Stimulated activated CD4-positive, alpha-beta T cell treated with anti-CD3 and anti-CD28 coated beads, Interleukin-1b, Interleukin-23, amount 100 ng/mL, for 4 hours (primary cell): ENCODE data around the gene SOX21.

ENCODE experiments used
- DNase-seq, 2 donors: peaks; one replicate each; pipeline ENCODE4 v3.0.0-alpha.2; 2020; ENCODE audit warnings: low read depth in 2 of 2

Gene SOX21

DNA sequence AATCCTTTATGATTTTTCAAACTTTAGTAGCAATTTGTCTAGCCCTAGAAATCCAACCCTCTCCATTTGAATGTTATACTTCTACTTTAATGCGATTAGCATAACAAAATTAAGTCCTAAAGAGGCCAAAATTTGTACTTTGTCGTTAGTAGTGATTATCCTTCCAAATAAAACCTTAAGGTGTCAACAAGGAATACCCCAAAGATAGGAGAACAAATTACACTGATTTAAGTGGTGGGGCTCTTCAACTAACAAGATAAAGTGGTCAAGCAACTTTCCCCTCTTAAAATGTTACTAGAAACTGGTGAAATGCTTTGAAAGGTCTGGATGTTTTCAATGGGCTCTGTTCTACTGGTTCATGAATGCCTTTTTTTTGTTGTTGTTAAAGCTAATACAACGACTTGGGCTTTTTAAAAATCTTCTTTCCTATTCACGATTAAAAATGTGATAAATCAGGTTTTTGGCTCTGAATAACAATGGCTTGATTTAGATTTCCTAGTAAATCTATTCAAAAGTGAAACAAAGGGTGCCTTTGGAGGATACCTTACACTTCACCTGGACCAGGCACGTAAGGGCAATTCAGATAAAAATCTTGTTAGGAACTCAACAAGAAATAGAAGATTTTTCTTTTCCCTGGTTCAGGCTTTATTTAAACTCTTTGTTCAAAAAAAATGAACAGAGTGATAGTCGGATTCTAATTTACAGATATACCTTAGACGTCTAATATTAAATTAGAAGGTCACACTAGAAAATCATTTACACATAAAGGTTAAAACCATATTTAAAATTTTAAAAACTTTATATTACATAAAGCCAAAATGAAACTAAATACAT, 3.1 kb downstream of the SOX21 start:
- no peak for DNase-seq

DNA sequence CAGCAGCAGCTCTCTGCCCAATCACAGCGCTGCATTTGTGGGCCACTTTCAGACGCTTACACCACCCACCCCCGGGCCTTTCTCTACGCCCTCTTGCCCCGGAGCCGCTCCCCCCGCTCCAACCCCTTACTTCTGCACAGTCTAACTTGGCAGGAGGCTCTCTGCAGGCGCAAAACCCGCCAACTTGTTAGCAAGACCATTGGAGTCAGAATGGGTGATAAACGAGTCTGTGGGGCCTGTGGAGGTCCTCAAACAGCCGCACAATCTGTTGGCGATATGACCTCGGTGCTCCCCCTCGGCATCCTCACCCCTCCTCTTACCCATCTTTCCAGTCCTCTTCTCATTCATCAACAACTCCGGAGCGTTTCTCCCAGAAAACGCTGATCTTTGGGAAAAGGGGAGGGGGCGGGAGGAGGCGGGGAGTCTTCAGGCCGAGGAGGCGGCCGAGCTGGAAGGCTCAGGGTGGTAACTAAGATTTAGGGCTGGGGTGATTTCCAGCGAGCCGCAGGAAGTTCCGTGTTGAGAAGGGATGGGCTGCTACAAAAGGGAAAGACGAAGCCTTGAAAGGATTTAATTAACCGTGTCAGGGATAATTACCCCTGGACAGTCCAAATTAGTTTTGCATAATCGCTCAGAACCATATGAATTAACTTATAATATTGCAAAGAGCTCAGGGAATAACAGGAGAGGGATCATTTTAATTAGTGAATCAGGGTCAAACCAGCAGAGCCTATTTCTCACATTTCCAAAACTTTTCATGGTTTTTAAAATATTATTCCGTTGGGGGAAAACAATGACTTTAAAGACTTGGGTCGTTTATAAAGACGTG, 4.1 kb downstream of the SOX21 start:
- no peak for DNase-seq

DNA sequence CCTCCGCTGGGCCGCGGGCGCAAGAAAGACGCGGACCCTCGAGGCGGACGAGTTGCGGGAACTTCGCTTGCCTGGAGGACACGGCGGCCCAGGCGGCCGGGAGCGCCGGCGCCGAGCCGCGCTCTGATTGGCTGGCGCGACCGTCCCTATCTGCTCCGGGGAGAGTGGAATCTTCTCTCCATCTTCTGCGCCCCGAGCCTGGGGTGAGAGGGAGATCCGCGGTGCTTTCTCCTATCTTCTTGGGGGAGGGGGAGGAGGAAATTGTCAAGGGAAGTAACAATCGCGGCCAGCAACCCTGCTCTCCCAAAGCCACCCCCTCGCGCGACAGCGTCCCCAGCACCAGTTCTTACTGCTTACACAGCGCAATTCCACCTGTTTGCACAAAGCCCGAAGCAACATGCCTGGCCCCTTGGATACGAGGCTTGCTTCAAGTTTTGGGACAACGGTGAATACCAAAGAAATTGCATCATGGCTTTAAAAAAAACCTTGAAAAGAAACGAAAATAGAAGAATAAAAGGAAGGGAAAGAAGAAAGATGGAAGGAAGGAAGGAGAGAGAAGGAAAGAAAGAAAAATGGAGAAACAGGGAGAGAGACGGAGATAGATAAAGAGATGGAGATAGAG, 4.8 kb downstream of the SOX21 start:
- DNase-seq, result no peak

DNA sequence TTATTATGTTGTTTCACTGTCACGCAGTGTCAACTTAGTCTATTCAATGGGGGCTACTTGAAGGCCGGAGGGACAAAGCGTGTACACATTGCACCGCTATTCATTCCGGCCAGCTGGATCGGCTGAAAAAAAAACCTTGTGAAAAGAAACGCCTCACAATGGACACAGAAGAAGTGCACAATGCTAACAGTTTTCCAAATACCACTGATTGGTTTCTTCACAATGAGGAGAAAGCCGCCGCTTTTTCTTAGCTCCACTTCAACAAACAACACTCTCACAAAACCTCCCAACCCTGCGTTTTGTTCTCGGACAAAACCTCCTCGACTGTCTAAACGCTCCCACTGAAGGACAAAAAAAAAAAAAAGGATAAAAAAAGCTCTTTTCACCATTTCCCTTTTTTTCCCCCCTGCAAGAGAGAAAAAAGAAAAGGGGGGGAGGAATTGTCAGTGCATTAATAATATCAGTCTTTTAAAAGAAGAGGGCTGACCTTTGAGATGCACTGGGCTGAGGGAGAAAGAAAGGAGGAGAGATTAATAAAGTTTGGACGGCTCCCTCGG, 5.4 kb downstream of the SOX21 start:
- no peak for DNase-seq

DNA sequence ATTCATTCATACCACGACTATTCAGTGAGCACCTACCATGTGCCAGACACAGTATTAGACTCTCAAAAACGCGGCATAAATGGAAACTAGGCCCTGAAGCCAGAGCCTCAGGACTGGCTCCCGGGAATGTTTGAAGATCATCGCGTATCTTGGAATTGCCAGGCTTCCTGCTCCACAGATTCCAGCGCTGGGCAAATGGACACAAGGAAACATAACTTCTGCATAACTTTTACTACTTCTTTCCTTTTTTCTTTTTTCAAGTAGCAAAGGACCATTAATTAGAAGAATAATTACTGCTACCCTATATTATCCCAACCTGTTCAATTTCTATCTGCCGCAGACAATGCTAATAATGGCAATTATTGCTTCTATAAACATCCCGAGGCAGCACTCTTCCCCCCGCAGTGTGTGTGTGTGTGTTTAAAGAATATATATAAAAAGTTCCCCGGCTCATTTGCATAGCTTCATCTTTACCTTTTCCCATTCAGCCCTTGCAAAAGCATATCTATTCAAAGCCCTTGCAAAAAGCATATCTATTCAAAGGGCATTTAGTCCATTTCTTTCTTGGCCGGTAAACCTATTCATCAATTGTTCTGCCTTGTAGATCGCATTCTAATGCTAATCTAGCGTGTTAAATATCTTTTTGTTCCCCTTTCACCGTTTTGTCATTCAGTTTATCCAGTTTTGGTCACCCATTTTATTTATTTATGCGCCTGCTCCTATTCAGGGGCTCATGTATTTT, 6.1 kb downstream of the SOX21 start:
- DNase-seq, result no peak

DNA sequence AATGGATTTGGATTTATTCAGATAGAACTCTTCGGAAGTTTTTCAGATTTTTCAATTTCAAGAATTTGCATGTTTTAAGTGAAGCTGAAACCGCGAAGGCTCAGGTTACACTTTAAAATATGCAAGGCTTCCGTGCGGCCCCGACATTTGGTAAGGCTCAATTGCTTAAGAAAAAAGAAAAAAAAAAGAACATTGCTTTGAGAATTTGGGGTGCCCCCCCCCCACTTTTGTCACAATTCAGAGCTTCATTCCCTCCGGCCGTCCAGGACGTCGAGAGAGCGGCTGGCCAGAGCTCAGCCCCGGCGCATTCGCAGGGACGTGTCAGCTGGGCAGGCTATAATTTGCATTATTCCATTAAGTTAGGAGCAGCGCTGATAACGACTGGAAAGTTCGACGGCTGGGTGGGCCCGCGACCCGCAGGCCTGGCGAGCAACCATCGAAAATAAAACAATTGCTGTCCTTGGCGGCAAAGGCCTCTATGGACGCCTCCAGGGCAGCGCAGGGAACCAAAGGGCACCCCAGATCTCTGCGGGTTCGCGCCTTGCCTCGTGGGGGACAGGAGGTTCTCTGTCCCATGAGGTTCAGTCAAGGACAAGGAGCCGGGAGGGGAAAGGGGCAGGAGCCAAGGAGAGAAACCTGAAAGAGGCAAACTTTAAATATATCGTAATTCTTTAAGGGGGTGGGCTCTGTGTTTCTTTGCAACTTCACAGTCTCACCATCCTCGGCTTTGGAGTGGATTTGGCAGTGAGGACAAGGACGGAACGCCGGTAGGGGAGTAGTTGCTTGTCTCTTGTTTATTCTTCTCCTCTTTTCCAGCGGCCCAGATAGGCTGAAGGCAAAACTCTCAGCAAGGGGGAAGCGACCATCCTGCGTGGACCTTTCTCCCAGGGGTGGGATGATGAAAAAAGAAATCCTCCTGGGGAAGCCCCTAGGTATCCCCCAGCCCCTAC, 7.0 kb downstream of the SOX21 start:
- DNase-seq, result no peak

DNA sequence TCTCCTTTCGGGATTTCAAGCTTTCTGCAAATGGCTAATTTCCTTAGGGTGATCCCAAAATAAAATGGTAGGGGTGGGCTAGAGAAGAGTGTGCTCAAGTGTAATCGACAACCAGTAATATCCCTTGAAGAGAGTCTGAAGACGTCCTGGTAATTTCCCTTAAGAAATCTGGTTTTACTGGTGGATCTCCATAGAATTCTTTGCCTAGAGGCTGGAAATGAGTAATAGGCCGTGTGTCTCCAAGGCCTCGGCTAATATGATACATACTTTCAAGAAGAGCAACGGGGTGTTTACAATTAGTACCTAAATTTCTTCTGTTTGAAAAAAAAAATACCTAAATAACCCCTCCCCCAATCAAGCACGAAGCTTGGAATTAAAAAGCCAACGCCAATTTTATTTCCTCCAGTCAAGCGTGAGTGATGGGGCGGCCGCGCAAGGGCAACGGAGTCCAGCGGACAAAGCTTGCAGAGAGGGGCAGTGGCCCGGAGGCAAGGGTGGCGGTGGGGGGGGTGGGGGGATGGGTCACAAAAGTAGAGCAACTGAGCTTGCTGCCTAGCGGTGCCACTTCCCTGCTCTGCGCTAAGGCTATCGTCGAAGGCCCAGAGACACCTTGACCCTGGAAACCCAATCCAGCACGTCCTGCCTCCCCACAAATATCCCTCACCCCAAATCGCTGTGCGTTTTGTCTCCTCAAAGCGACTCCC, 7.8 kb downstream of the SOX21 start:
- no peak for DNase-seq

DNA sequence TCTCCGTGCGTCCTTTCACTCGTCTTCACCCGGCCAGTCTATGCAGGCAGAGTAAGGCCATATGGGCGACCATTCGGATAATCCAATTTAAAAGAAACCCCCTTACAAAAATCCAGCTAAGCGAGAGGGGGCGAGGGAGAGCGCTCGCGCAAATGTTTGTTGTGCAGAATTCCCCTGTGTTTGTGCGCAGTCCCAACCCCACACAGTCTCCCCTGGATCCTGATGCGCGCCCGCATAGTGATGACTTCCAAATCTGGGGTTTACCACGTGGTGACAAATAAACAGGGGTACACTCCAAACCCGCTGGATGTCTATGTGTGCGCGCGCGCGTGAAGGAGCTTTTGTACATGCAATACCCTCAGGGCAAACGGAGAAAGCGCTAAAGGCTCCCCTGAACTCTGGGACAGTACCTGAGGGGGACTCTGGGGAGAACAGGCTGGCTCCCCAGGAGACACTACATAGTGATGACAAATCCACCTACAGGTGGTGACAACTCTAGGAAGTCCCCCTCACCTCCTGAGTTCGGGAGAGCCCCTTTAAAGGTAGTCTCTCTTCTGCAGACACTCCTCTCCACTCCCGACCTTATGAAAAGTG, 8.5 kb downstream of the SOX21 start:
- DNase-seq, result no peak

DNA sequence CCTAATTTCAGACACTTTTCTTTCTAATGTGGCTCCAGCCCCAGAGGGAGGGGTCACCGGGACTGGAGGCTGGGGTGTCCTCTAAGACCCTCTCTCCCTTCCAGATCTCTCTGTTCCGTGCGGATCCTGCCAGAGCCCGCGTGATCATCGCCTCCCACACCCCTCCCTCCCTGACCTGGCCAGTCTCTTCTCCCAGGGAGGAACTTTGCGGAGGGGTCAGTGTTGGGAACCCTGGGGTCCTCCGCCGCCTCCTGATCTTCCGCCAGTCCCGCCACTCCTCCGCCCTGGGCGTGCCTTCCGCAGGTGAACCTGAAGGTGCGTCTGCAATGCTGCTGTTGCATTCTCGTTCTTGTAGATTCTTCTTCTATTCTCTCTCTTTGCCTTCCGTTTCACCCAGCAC, 9.1 kb downstream of the SOX21 start:
- no peak for DNase-seq

DNA sequence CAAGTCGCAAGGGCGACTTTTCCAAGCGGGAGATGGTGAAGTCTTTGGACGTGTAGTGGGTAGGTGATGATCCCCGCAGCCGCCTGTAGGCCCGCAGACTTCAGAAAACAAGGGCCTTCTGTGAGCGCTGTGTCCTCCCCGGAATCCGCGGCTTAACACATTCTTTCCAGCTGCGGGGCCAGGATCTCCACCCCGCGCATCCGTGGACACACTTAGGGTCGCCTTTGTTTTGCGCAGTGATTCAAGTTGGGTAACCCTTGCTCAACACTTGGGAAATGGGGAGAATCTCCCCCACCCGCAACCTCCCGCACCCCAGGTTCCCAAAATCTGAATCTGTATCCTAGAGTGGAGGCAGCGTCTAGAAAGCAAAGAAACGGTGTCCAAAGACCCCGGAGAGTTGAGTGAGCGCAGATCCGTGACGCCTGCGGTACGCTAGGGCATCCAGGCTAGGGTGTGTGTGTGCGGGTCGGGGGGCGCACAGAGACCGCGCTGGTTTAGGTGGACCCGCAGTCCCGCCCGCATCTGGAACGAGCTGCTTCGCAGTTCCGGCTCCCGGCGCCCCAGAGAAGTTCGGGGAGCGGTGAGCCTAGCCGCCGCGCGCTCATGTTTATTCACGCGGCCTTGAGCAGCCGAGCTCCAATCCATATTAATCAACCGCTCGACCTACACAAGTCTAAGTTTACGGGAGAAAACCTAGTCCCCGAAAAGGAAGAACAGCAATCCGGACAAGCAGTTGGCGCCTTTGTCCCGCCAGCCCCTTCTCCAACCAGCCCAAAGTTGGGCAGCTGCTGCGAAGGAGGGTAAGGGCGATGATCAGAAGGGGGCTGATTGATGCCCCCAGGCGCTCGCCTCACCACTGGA, 9.9 kb downstream of the SOX21 start:
- DNase-seq, result no peak

DNA sequence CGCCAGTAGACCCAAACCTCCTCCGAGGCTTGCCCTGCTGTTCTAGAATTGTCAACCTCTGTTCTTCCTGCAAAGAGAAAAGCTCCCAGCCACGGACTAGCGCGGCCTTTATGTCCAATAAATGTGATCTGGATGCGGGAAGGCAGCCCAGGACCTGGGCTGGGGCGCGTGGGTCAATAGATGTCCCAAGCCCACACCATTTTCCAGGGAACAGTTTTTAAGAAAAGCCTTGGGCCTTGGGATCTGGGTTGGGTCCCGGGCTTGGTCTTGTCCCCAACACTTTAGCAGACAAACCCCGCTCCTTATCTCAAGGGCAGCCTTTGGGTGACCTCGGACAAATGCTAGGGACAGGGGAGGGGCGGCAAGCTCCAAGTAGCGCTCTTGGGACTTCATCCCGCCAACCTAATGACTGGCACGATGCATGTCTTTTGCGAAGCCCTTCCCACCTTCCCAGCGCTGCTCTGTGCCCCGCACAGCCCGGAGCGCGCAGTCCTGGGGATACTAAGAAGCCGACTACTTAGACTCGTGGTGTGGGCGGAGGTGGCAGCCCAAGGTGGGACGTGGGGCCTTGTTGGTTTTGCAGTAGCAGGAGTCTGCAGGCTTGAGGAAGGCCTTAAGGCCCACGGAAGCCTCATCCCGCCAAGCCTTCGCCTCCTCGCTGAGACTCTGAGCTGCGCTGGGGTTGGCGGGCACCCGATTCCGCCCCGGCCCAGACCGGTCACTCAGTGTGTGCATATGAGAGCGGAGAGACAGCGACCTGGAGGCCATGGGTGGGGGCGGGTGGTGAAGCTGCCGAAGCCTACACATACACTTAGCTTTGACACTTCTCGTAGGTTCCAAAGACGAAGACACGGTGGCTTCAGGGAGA, 10.8 kb downstream of the SOX21 start:
- DNase-seq, result no peak

DNA sequence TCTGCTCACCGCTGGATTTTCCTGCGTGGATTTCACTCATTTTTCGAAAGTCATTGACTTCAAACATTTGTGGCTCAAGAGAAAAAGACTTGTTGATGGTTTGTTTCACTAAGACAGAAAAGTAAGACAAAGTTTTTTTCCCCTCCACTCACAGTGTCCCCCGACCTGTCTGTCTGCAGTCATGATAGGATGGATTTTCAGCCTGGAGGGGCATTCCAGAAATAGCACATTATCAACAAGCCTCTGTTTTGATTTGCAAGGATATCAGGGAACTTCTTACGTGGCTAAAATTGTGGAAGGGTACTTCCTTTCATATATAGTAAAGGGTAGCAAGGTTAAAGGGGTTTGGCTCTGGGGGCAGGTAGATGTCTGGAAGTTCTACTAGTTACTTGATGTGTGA, 11.8 kb downstream of the SOX21 start:
- DNase-seq, result no peak

DNA sequence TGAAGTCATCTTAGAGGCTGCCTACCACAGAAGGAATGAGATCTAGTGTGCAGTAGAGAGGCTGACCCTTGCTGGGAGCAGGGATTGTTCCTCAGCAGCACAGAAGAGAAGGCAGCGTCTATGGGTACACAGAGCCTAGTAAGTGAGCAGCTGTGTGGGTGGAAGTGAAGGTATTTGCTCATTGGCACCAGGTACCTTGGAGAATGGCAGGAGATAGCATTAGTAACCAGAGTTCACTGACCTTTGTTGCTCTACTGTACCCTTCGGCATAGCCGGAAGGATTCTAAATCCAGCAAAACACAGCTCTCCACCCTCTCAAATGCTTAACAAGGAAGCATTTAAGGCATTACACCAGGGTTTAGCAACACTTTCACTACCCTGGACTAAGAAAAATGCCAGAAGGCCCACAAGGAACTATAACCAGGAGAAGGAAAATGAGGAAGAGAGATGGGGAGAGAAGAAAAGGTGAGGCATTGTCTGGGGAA, 12.3 kb downstream of the SOX21 start:
- DNase-seq, result no peak

DNA sequence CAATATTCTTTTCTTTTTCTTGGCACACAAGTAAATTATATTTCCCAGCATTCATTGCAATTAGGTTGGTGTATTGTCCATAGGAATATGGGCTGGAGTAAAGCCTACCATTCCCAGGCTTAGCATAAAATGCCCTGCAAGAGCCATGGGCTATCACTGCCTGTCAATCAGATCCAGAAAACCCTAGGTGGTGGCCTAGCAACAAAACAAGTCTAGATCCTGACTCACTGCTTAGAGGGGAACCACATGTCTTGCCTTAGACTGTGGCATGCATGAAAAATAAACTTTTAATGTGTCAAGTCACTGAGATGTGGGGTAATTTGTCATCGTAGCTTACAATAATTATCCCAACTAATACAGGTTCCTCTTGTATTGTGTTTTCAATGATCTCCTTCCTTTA, 16.2 kb downstream of the SOX21 start:
- DNase-seq, result no peak

DNA sequence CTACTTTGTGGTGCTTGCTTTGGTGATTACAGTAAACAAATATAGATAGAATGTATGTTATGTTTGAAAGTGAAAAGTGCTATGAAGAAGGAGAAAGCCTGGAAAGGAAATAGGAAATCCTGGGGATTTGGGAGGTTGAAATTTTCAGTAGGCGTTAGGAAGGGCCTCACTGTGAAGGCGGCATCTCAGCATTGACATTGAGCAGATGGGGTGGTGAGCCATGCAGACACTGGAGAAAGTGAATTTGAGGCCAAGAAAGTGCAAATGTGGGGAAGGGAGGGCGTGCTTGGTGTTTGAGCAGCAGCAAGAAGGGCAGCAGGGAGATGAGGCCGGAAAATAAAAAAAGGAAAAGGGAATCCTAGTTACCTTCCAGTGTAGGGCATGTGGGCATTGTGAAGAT, 20.3 kb downstream of the SOX21 start:
- DNase-seq, result no peak

DNA sequence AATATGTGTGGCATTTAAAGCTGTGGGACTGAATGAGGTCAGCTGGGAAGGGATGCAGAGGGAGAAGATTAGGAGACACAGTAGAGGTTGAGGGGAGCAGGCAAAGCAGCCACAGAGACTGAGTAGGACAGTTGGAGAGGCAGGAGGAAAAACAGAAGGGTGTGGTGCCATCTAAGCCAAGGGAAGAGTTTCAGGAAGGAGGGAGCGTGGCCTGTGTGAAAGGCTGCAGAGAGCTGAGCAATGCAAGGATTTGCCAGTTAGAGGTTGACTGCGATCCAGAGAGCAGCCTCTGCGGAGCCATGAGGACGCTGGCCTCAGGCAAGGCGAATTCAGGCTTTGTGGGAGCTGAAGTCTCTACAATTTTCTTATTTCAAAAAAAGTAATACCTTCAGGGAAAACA, 28.9 kb downstream of the SOX21 start:
- DNase-seq, result no peak

DNA sequence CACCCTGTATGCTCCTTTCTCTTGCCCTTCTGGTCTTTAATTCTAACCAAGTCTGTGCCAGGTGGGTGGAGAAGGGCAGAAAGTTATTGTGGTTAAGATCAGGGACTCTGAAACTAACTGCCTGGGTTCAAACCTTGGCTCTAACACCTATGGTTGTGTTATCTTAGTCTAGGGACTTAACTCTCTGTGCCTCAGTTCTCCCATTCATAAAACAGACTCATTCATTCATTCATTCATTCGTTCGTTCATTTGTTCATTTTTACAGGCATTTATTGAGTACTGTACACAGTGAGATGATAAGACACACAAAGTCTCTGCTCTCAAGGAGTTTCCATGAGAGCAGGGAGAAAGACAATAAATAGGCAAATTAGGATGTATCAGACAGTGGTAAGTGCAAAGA, 30.1 kb downstream of the SOX21 start:
- DNase-seq, result no peak
